Activated CD4-positive, alpha-beta T cell treated with anti-CD3 and anti-CD28 coated beads, Interleukin-2, amount 10 ng/mL, durations not matched to agents 24 days and 14 days (primary cell): Measurements from ENCODE around the gene SH2D3C. TPM values are rescaled to one million over a fixed set of nuclear protein-coding genes. Genes with fewer than 3 reads are reported as not detected.

Experiments
- DNase-seq: peaks from one replicate; pipeline ENCODE4 v3.0.0; 2022
- H3K27ac Mint-ChIP-seq: one replicate; pipeline ENCODE4 v1.8.0; 2022; ENCODE audit warnings: mild to moderate bottlenecking, mixed read lengths
- H3K27me3 Mint-ChIP-seq: one replicate; pipeline ENCODE4 v1.8.0; 2022; ENCODE audit warnings: mixed read lengths
- H3K36me3 Mint-ChIP-seq: one replicate; pipeline ENCODE4 v1.8.0; 2022; ENCODE audit warnings: low read depth, mild to moderate bottlenecking, mixed read lengths
- H3K4me1 Mint-ChIP-seq: one replicate; pipeline ENCODE4 v1.8.0; 2021; ENCODE audit warnings: mixed read lengths
- H3K4me3 Mint-ChIP-seq: one replicate; pipeline ENCODE4 v1.8.0; 2022; ENCODE audit warnings: mild to moderate bottlenecking, moderate library complexity, mixed read lengths
- H3K9me3 Mint-ChIP-seq: one replicate; pipeline ENCODE4 v1.8.0; 2021; ENCODE audit warnings: mixed read lengths
- intact Hi-C: fragments of 100-400 bp; cut with micrococcal nuclease; formaldehyde crosslinking; loops from one replicate; pipeline ENCODE4 v1.15.1; 2023
- total RNA-seq: library from RNA; stranded (reverse); gene quantifications from 2 replicates; pipeline ENCODE4 v1.2.3, GENCODE V29; 2022

The SH2D3C gene
- total RNA-seq, 1 donor from 2014 or later = 22.2 TPM

- Mint-ChIP-seq H3K4me1 (peaks cover 28% of the 10 kb centered on the region), H3K27me3 (no peaks in the 10 kb centered on the region), H3K36me3 (peaks cover 14% of the 10 kb centered on the region), H3K4me3 (peak overlapping the region; percentile 70), H3K27ac (peak overlapping the region; percentile 88), H3K9me3 (no peaks in the 10 kb centered on the region)
- DNase-seq = no peak
- intact Hi-C loops = no loop called here
These were observed 18.4 kb upstream of the SH2D3C start for GRCh38 chr9:127796852-127797370.

- peaks cover 25% of the 10 kb centered on the region for H3K4me1 Mint-ChIP-seq
- DNase-seq = no peak
- H3K27ac Mint-ChIP-seq = peak overlapping the region; percentile 88
- intact Hi-C loops = no loop called here
- no peaks in the 10 kb centered on the region for H3K9me3 Mint-ChIP-seq
- H3K4me3 Mint-ChIP-seq = peak overlapping the region; percentile 70
- no peaks in the 10 kb centered on the region for H3K27me3 Mint-ChIP-seq
- H3K36me3 Mint-ChIP-seq = peaks cover 16% of the 10 kb centered on the region
These were observed 17.9 kb upstream of the SH2D3C start for GRCh38 chr9:127796225-127796813.

- H3K9me3 Mint-ChIP-seq = no peaks in the 10 kb centered on the region
- intact Hi-C loops = no loop called here
- H3K4me3 Mint-ChIP-seq = no peak overlapping the region
- H3K27me3 Mint-ChIP-seq = no peaks in the 10 kb centered on the region
- no peak for DNase-seq
- no peak overlapping the region for H3K27ac Mint-ChIP-seq
- peaks cover 33% of the 10 kb centered on the region for H3K36me3 Mint-ChIP-seq
- peaks cover 24% of the 10 kb centered on the region for H3K4me1 Mint-ChIP-seq
These were observed 15.7 kb upstream of the SH2D3C start for GRCh38 chr9:127794001-127794791.

- Mint-ChIP-seq H3K4me1 (peaks cover 33% of the 10 kb centered on the region), H3K27ac (no peak overlapping the region), H3K4me3 (no peak overlapping the region), H3K27me3 (no peaks in the 10 kb centered on the region), H3K36me3 (peaks cover 42% of the 10 kb centered on the region), H3K9me3 (no peaks in the 10 kb centered on the region)
- DNase-seq = no peak
- intact Hi-C loops = no loop called here
These were observed 14.7 kb upstream of the SH2D3C start for GRCh38 chr9:127793093-127793708.

GRCh38 chr9:127792417-127793031, 14.1 kb upstream of the SH2D3C start:
- no peak for DNase-seq
- no peaks in the 10 kb centered on the region for H3K27me3 Mint-ChIP-seq
- H3K4me3 Mint-ChIP-seq = no peak overlapping the region
- H3K36me3 Mint-ChIP-seq = peaks cover 46% of the 10 kb centered on the region
- intact Hi-C loops = no loop called here
- no peaks in the 10 kb centered on the region for H3K9me3 Mint-ChIP-seq
- H3K27ac Mint-ChIP-seq = peak overlapping the region; percentile 47
- peaks cover 34% of the 10 kb centered on the region for H3K4me1 Mint-ChIP-seq

GRCh38 chr9:127791085-127791484, 12.6 kb upstream of the SH2D3C start:
- peaks cover 54% of the 10 kb centered on the region for H3K36me3 Mint-ChIP-seq
- intact Hi-C loops = no loop called here

GRCh38 chr9:127790094-127790855, 11.8 kb upstream of the SH2D3C start:
- intact Hi-C loops = no loop called here
- Mint-ChIP-seq H3K27ac (peak overlapping the region; percentile 54), H3K27me3 (no peaks in the 10 kb centered on the region), H3K9me3 (no peaks in the 10 kb centered on the region), H3K4me3 (no peak overlapping the region), H3K36me3 (peaks cover 54% of the 10 kb centered on the region), H3K4me1 (peaks cover 28% of the 10 kb centered on the region)
- DNase-seq = no peak

More at GRCh38 chr9:127791085-127791484, 12.6 kb upstream of the SH2D3C start:
- no peak for DNase-seq
- no peak overlapping the region for H3K4me3 Mint-ChIP-seq
- peak overlapping the region; percentile 29 for H3K27ac Mint-ChIP-seq
- peaks cover 30% of the 10 kb centered on the region for H3K4me1 Mint-ChIP-seq
- no peaks in the 10 kb centered on the region for H3K9me3 Mint-ChIP-seq
- H3K27me3 Mint-ChIP-seq = no peaks in the 10 kb centered on the region

GRCh38 chr9:127789179-127789578, 10.7 kb upstream of the SH2D3C start:
- peak overlapping the region; percentile 76 for H3K27ac Mint-ChIP-seq
- intact Hi-C loops = loop anchor here (5.0 to 10.0 kb wide), 4 partner anchors 78 to 276 kb away; partner anchors contain the start of genes NAIF1, SLC25A25 and ST6GALNAC4
- H3K4me1 Mint-ChIP-seq = peaks cover 35% of the 10 kb centered on the region
- no peaks in the 10 kb centered on the region for H3K27me3 Mint-ChIP-seq
- H3K4me3 Mint-ChIP-seq = no peak overlapping the region
- no peak for DNase-seq
- no peaks in the 10 kb centered on the region for H3K9me3 Mint-ChIP-seq
- peaks cover 54% of the 10 kb centered on the region for H3K36me3 Mint-ChIP-seq

- Mint-ChIP-seq H3K4me1 (peaks cover 41% of the 10 kb centered on the region), H3K27me3 (no peaks in the 10 kb centered on the region), H3K27ac (peak overlapping the region; percentile 76), H3K9me3 (no peaks in the 10 kb centered on the region), H3K36me3 (peaks cover 54% of the 10 kb centered on the region), H3K4me3 (peak overlapping the region; percentile 55)
- DNase-seq = peak; percentile 70
- intact Hi-C loops = loop anchor here (5.0 to 10.0 kb wide), 4 partner anchors 79 to 276 kb away; partner anchors contain the start of genes NAIF1, SLC25A25 and ST6GALNAC4
These were observed 10.0 kb upstream of the SH2D3C start for GRCh38 chr9:127788337-127789011.

GRCh38 chr9:127786773-127787104, 8.3 kb upstream of the SH2D3C start:
- Mint-ChIP-seq H3K36me3 (peaks cover 43% of the 10 kb centered on the region), H3K4me1 (peaks cover 54% of the 10 kb centered on the region), H3K9me3 (no peaks in the 10 kb centered on the region), H3K27ac (peak overlapping the region; percentile 90), H3K4me3 (peak overlapping the region; percentile 99), H3K27me3 (no peaks in the 10 kb centered on the region)
- no peak for DNase-seq
- intact Hi-C loops = loop anchor here (1.0 to 10.0 kb wide), 5 partner anchors 16 to 278 kb away; partner anchors contain the start of genes FPGS, NAIF1, SLC25A25 and ST6GALNAC4

- intact Hi-C loops = loop anchor here (1.0 to 10.0 kb wide), 7 partner anchors 15 to 279 kb away; partner anchors contain the start of genes FPGS, NAIF1, SLC25A25 and ST6GALNAC4
- H3K4me1 Mint-ChIP-seq = peaks cover 58% of the 10 kb centered on the region
- H3K36me3 Mint-ChIP-seq = peaks cover 40% of the 10 kb centered on the region
- H3K27ac Mint-ChIP-seq = peak within 1 kb of the TSS; percentile 98
- peak; percentile 98 for DNase-seq
- H3K27me3 Mint-ChIP-seq = no peaks in the 10 kb centered on the region
- H3K9me3 Mint-ChIP-seq = no peaks in the 10 kb centered on the region
- peak within 1 kb of the TSS; percentile 99 for H3K4me3 Mint-ChIP-seq
These were observed 7.7 kb upstream of the SH2D3C start, which contains the start of gene CDK9 for GRCh38 chr9:127785933-127786772. Gene CDK9, plus strand, starts transcription at chr9:127786034. Its CDS starts 115 bp downstream, at chr9:127786149.
